ENCODE results near the gene NPFFR1.
"Not testable (repeated sequence)": the region's sequence is repeated elsewhere in the genome, so short reads cannot be mapped to it uniquely, and the experiment has no call there.

NPFFR1 gene

GRCh38 chr10:70241081-70241480, 42.7 kb downstream of the NPFFR1 start:
- Histone ChIP-seq H3K9ac (ENCODE audit: low read depth, low read length, poor library complexity) (no peak overlapping the region), H3K36me3 (replicated peaks in 1 of 2; ENCODE audit: control insufficient read depth in 2 of 2, insufficient read depth in 2 of 2, low read length in 2 of 2) (no peaks in the 10 kb centered on the region), H3K4me3 (ENCODE audit: low read length in 2 of 2) (no peak overlapping the region), H2AK5ac (ENCODE audit: low read depth, low read length) (no peak overlapping the region), H2BK15ac (ENCODE audit: low read length) (no peak overlapping the region), H3K4me1 (ENCODE audit: control insufficient read depth in 2 of 2, insufficient read depth in 1 of 2, low read depth in 1 of 2, low read length in 2 of 2) (no peaks in the 10 kb centered on the region), H4K91ac (ENCODE audit: low read depth, low read length, poor library complexity) (no peak overlapping the region), H2BK120ac (ENCODE audit: low read depth, low read length) (no peak overlapping the region), H4K8ac (ENCODE audit: low read depth, low read length) (no peak overlapping the region), H3K4ac (ENCODE audit: low read length) (no peak overlapping the region), H3K9me3 (replicated peaks in 1 of 2; ENCODE audit: control insufficient read depth in 2 of 2, insufficient read depth in 1 of 2, low read depth in 1 of 2, low read length in 2 of 2) (peaks cover 0 to 2% of the 10 kb centered on the region in 2 donors), H3K23ac (ENCODE audit: low read depth, low read length, poor library complexity) (no peak overlapping the region), H3K14ac (ENCODE audit: low read length) (no peak overlapping the region), H3K18ac (ENCODE audit: low read length) (no peak overlapping the region), H2BK12ac (ENCODE audit: low read length) (no peak overlapping the region), H3K79me1 (ENCODE audit: low read depth, low read length) (no peaks in the 10 kb centered on the region), H2BK5ac (ENCODE audit: low read length) (no peak overlapping the region), H3K4me2 (ENCODE audit: insufficient read depth, low read length, poor library complexity, severe bottlenecking) (no peak overlapping the region), H3K27me3 (ENCODE audit: control insufficient read depth in 3 of 3, insufficient read depth in 3 of 3, low read depth in 1 of 3, low read length in 3 of 3) (peaks cover 0 to 26% (median 0%) of the 10 kb centered on the region in 3 experiments), H3K27ac (replicated peaks; ENCODE audit: low read length) (no peak overlapping the region), H2AFZ (ENCODE audit: low read length) (no peak overlapping the region)
- no peak for DNase-seq (ENCODE audit: low spot score)
- WGBS, 2 donors (ENCODE audit: extremely low coverage in 2 of 2, insufficient read length in 2 of 2, insufficient replicate concordance in 1 of 2) = no CpG with 5 or more reads among the region's 3 CpGs

- H3K9ac ChIP-seq (ENCODE audit: low read depth, low read length, poor library complexity); H3K18ac ChIP-seq (ENCODE audit: low read length); H2BK12ac ChIP-seq (ENCODE audit: low read length); H3K14ac ChIP-seq (ENCODE audit: low read length); H3K27ac ChIP-seq (replicated peaks; ENCODE audit: low read length); H2AFZ ChIP-seq (ENCODE audit: low read length); H2BK15ac ChIP-seq (ENCODE audit: low read length); H3K4me1 ChIP-seq (ENCODE audit: control insufficient read depth in 2 of 2, insufficient read depth in 1 of 2, low read depth in 1 of 2, low read length in 2 of 2); H2AK5ac ChIP-seq (ENCODE audit: low read depth, low read length); H3K23ac ChIP-seq (ENCODE audit: low read depth, low read length, poor library complexity); H3K4ac ChIP-seq (ENCODE audit: low read length); H4K91ac ChIP-seq (ENCODE audit: low read depth, low read length, poor library complexity); H3K4me2 ChIP-seq (ENCODE audit: insufficient read depth, low read length, poor library complexity, severe bottlenecking); H3K36me3 ChIP-seq (replicated peaks in 1 of 2; ENCODE audit: control insufficient read depth in 2 of 2, insufficient read depth in 2 of 2, low read length in 2 of 2); H2BK5ac ChIP-seq (ENCODE audit: low read length); DNase-seq (ENCODE audit: low spot score); H3K9me3 ChIP-seq (replicated peaks in 1 of 2; ENCODE audit: control insufficient read depth in 2 of 2, insufficient read depth in 1 of 2, low read depth in 1 of 2, low read length in 2 of 2); H3K4me3 ChIP-seq (ENCODE audit: low read length in 2 of 2); H4K8ac ChIP-seq (ENCODE audit: low read depth, low read length); H2BK120ac ChIP-seq (ENCODE audit: low read depth, low read length); H3K79me1 ChIP-seq (ENCODE audit: low read depth, low read length): not testable (repeated sequence)
- no CpG with 5 or more reads among the region's 21 CpGs for WGBS, 2 donors (ENCODE audit: extremely low coverage in 2 of 2, insufficient read length in 2 of 2, insufficient replicate concordance in 1 of 2)
- H3K27me3 ChIP-seq (ENCODE audit: control insufficient read depth in 3 of 3, insufficient read depth in 3 of 3, low read depth in 1 of 3, low read length in 3 of 3) = peaks cover 0 to 15% (median 0%) of the 10 kb centered on the region in 3 experiments
These were observed 43.8 kb downstream of the NPFFR1 start for GRCh38 chr10:70239986-70240385.

DNA sequence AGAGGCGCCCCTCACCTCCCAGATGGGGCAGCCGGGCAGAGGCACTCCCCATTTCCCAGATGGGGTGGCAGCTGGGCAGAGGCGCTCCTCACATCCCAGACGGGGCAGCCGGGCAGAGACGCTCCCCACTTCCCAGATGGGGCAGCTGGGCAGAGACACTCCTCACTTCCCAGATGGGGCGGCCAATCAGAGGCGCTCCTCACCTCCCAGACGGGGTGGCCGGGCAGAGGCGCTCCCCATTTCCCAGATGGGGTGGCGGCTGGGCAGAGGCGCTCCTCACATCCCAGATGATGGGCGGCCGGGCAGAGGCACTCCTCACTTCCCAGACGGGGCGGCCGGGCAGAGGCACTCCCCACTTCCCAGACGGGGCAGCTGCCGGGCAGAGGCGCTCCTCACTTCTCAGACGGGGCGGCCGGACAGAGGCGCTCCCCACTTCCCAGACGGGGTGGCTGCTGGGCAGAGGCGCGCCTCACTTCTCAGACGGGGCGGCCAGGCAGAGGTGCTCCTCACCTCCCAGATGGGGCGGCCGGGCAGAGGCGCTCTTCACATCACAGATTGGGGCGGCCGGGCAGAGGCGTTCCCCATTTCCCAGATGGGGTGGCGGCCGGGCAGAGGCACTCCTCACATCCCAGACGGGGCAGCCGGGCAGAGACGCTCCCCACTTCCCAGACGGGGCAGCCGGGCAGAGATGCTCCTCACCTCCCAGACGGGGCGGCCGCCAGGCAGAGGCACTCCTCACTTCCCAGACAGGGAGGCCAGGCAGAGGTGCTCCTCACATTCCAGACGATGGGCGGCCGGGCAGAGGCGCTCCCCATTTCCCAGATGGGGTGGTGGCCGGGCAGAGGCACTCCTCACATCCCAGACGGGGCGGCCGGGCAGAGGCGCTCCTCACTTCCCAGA, 44.5 kb downstream of the NPFFR1 start:
- WGBS, 2 donors (ENCODE audit: extremely low coverage in 2 of 2, insufficient read length in 2 of 2, insufficient replicate concordance in 1 of 2) = no CpG with 5 or more reads among the region's 55 CpGs
- not testable (repeated sequence) for H3K4ac ChIP-seq (ENCODE audit: low read length); H3K27ac ChIP-seq (replicated peaks; ENCODE audit: low read length); H3K14ac ChIP-seq (ENCODE audit: low read length); H2BK12ac ChIP-seq (ENCODE audit: low read length); H3K18ac ChIP-seq (ENCODE audit: low read length); H2AFZ ChIP-seq (ENCODE audit: low read length); H2BK5ac ChIP-seq (ENCODE audit: low read length); H3K4me1 ChIP-seq (ENCODE audit: control insufficient read depth in 2 of 2, insufficient read depth in 1 of 2, low read depth in 1 of 2, low read length in 2 of 2); H3K4me2 ChIP-seq (ENCODE audit: insufficient read depth, low read length, poor library complexity, severe bottlenecking); H3K23ac ChIP-seq (ENCODE audit: low read depth, low read length, poor library complexity); H3K4me3 ChIP-seq (ENCODE audit: low read length in 2 of 2); H3K36me3 ChIP-seq (replicated peaks in 1 of 2; ENCODE audit: control insufficient read depth in 2 of 2, insufficient read depth in 2 of 2, low read length in 2 of 2); H4K91ac ChIP-seq (ENCODE audit: low read depth, low read length, poor library complexity); H3K9ac ChIP-seq (ENCODE audit: low read depth, low read length, poor library complexity); H3K79me1 ChIP-seq (ENCODE audit: low read depth, low read length); H2BK120ac ChIP-seq (ENCODE audit: low read depth, low read length); H3K27me3 ChIP-seq (ENCODE audit: control insufficient read depth in 3 of 3, insufficient read depth in 3 of 3, low read depth in 1 of 3, low read length in 3 of 3); H2AK5ac ChIP-seq (ENCODE audit: low read depth, low read length); DNase-seq (ENCODE audit: low spot score); H2BK15ac ChIP-seq (ENCODE audit: low read length); H3K9me3 ChIP-seq (replicated peaks in 1 of 2; ENCODE audit: control insufficient read depth in 2 of 2, insufficient read depth in 1 of 2, low read depth in 1 of 2, low read length in 2 of 2); H4K8ac ChIP-seq (ENCODE audit: low read depth, low read length)

DNA sequence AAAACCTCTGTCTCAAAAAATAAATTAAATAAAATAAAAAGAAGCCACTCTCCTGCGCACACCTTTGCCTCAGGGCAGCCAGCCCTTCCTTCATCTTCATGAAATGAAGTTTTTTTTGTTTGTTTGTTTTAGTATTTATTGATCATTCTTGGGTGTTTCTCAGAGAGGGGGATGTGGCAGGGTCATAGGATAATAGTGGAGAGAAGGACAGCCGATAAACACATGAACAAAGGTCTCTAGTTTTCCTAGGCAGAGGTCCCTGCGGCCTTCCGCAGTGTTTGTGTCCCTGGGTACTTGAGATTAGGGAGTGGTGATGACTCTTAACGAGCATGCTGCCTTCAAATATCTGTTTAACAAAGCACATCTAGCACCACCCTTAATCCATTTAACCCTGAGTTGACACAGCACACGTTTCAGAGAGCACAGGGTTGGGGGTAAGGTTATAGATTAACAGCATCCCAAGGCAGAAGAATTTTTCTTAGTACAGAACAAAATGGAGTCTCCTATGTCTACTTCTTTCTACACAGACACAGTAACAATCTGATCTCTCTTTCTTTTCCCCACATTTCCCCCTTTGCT, 45.8 kb downstream of the NPFFR1 start:
- not testable (repeated sequence) for H2BK15ac ChIP-seq (ENCODE audit: low read length); H3K23ac ChIP-seq (ENCODE audit: low read depth, low read length, poor library complexity); H2AK5ac ChIP-seq (ENCODE audit: low read depth, low read length); H2AFZ ChIP-seq (ENCODE audit: low read length); H3K9me3 ChIP-seq (replicated peaks in 1 of 2; ENCODE audit: control insufficient read depth in 2 of 2, insufficient read depth in 1 of 2, low read depth in 1 of 2, low read length in 2 of 2); H3K14ac ChIP-seq (ENCODE audit: low read length); H3K27me3 ChIP-seq (ENCODE audit: control insufficient read depth in 3 of 3, insufficient read depth in 3 of 3, low read depth in 1 of 3, low read length in 3 of 3); H3K79me1 ChIP-seq (ENCODE audit: low read depth, low read length); H3K4ac ChIP-seq (ENCODE audit: low read length); H3K9ac ChIP-seq (ENCODE audit: low read depth, low read length, poor library complexity); H3K4me1 ChIP-seq (ENCODE audit: control insufficient read depth in 2 of 2, insufficient read depth in 1 of 2, low read depth in 1 of 2, low read length in 2 of 2); H3K27ac ChIP-seq (replicated peaks; ENCODE audit: low read length); H3K4me2 ChIP-seq (ENCODE audit: insufficient read depth, low read length, poor library complexity, severe bottlenecking); H2BK12ac ChIP-seq (ENCODE audit: low read length); H4K91ac ChIP-seq (ENCODE audit: low read depth, low read length, poor library complexity); H2BK5ac ChIP-seq (ENCODE audit: low read length); H2BK120ac ChIP-seq (ENCODE audit: low read depth, low read length); H4K8ac ChIP-seq (ENCODE audit: low read depth, low read length); H3K18ac ChIP-seq (ENCODE audit: low read length); DNase-seq (ENCODE audit: low spot score); H3K4me3 ChIP-seq (ENCODE audit: low read length in 2 of 2); H3K36me3 ChIP-seq (replicated peaks in 1 of 2; ENCODE audit: control insufficient read depth in 2 of 2, insufficient read depth in 2 of 2, low read length in 2 of 2)
- WGBS, 2 donors (ENCODE audit: extremely low coverage in 2 of 2, insufficient read length in 2 of 2, insufficient replicate concordance in 1 of 2) = no CpG with 5 or more reads among the region's 6 CpGs

Data from neuronal stem cell (in vitro differentiated cells).